SK-MEL-5 (cell line): ENCODE results near the gene ABHD16A. TPM values are rescaled to one million over a fixed set of nuclear protein-coding genes. Genes with fewer than 3 reads are reported as not detected.
A peak's percentile ranks its signal among the peaks of the same experiment; 100 is the strongest.

Experiments
- DNase-seq: peaks from one replicate; pipeline ENCODE4 v3.0.0-alpha.2; 2016; ENCODE audit warnings: low read depth, low spot score
- in situ Hi-C: cut with HindIII; loops from 2 replicates; pipeline ENCODE4 v1.10.0; 2016; ENCODE audit warnings: low sequenced_read_pairs, high pct_unique_total_duplicates, low pct_unique_long_range_greater_than_20kb
- total RNA-seq: library from RNA; depleted of rRNA; stranded (reverse); fragments of >200 nt; shearing (Covaris generic); gene quantifications from 2 replicates; pipeline ENCODE4 v1.2.3, GENCODE V29; 2014

The ABHD16A gene
- total RNA-seq, 1 experiment from 2014 or later: 55.0 TPM

DNA sequence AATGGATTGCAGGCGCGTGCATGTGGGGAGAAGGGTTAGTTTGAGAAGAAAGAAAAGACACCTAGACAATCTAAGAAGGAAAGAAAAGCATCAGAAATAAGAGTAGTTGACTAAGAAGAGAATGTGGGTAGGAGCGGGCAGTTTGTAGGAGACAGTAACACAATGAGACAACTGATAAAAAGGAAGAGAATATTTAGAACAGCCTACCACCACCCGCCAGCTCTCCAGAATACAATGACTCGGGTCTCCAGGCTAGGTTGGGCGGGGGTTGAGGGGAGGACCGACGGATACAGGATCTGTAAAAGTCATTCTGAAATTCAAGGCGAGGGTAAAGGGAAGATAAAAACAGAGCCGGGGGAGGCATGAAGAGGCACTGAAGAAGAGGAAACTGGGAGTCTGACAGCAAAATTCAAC, 712 bp downstream of the ABHD16A start:
- in situ Hi-C loops: no loop called here
- peak; percentile 4 for DNase-seq

- in situ Hi-C loops: no loop called here
- no peak for DNase-seq
Observed at GRCh38 chr6:31701666-31702404, 1.3 kb downstream of the ABHD16A start.

- in situ Hi-C loops: no loop called here
Observed at GRCh38 chr6:31700740-31701401, 2.3 kb downstream of the ABHD16A start.

GRCh38 chr6:31697555-31697954, 5.6 kb downstream of the ABHD16A start:
- in situ Hi-C loops: no loop called here
- DNase-seq: no peak

More at GRCh38 chr6:31700740-31701401, 2.3 kb downstream of the ABHD16A start:
- DNase-seq: no peak

GRCh38 chr6:31693535-31693934, 9.6 kb downstream of the ABHD16A start:
- in situ Hi-C loops: no loop called here
- no peak for DNase-seq

DNA sequence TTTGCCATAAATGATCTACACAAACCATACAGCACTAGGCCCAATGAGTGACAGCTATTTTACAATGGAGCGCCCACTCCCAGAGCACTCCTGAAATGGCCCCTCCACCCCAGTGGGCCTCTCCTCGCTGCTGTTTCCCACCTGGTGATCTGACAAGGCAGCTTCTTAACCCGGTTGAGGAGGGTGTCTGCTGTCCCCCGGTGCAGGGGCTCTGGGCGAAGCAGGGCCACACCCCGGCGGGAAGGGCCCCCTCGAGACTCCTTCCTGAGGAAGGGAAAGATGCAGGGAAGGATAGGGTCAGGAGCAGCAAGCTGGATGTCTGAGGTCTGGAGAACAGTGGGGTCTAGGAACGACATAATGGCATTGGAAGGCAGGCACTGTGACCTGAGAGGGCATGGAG, 10.2 kb downstream of the ABHD16A start:
- no peak for DNase-seq
- in situ Hi-C loops: no loop called here

DNA sequence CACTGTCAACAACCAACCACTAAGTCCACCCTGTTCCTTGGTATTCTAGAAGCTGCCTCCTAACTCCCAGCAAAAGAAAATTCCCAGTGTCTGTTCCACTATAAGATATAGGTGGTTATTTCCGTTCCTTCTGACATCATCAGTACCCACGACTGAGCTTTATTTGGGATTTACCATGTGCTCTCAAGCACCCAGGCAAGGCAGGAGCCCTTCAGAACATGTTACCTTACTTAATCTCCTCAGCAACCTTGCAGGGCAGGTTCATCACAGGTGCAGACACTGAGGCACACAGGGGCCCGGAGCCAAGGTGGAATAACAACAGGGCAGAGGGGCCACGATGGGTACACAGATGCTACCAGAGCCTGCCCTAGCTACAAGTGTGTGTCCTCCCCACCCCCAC, 10.8 kb downstream of the ABHD16A start:
- DNase-seq: no peak
- in situ Hi-C loops: no loop called here

- in situ Hi-C loops: no loop called here
- no peak for DNase-seq
Observed at GRCh38 chr6:31691564-31692108, 11.5 kb downstream of the ABHD16A start.

DNA sequence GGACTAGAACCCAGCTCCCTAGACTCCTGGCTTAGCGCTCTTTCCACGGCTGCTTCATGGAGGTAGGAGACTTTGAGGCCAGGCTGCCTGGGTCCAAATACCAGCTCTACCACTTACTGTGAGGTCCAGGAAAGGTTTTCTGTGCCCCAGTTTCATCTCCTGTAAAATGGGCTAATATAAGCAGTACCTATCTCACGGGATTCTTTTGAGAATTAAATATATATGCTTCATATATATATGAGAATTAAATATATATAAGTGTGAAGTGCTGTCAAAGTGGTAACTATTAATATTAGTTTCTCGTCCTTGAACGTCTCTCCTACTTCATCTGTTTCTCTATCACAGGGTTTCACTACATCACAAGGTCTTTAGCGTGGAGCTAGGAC, 12.1 kb downstream of the ABHD16A start:
- in situ Hi-C loops: no loop called here
- DNase-seq: no peak

GRCh38 chr6:31690231-31691077, 12.7 kb downstream of the ABHD16A start:
- no peak for DNase-seq
- in situ Hi-C loops: no loop called here

- in situ Hi-C loops: no loop called here
- peak; percentile 40 for DNase-seq
Observed at GRCh38 chr6:31689249-31690110, 13.6 kb downstream of the ABHD16A start.

GRCh38 chr6:31687860-31688693, 15.0 kb downstream of the ABHD16A start:
- DNase-seq: no peak
- in situ Hi-C loops: no loop called here

- DNase-seq: no peak
- in situ Hi-C loops: no loop called here
Observed at GRCh38 chr6:31687321-31687720, 15.8 kb downstream of the ABHD16A start.

- in situ Hi-C loops: no loop called here
Observed at GRCh38 chr6:31686483-31686882, 16.6 kb downstream of the ABHD16A start.

DNA sequence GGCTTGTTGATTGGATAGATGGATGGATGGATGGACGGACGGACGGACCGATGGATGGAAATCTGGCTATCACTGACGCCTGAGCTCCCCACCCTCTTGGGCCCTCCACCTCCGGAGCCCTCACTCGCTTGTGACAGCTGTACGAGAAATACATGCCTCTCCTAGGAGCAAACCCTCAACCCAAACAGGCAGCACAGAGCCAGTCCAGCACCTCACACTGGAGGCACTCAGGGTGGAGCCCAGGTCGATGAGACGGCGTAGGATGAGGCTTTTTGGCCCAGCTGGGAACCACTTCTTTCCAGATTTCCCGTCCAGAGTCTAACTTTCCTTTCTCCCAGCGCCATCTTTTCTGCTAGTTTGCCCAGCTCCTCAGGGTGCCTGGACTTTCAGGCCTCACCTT, 19.5 kb downstream of the ABHD16A start:
- DNase-seq: no peak
- in situ Hi-C loops: no loop called here

More at GRCh38 chr6:31686483-31686882, 16.6 kb downstream of the ABHD16A start:
- DNase-seq: no peak

- no peak for DNase-seq
- in situ Hi-C loops: no loop called here
Observed at GRCh38 chr6:31681135-31681671, 21.9 kb downstream of the ABHD16A start.
